Right lung (tissue), 5 donors: ENCODE measurements around the gene PPP2R2B. TPM values are rescaled to one million over a fixed set of nuclear protein-coding genes. Genes with fewer than 3 reads are reported as not detected.

Source experiments
- DNase-seq, 2 donors: peaks; one replicate each; pipeline ENCODE4 v3.0.0-alpha.2; 2013
- polyA plus RNA-seq, 5 donors: library from polyadenylated mRNA; unstranded; fragments of 120-200 nt; gene quantifications; one replicate each; pipeline versions ENCODE4 v1.2.1 to v1.2.3, GENCODE V29; 2013; ENCODE audit warnings: inconsistent platforms in 1 of 5, low replicate concordance in 1 of 5; ENCODE audit not compliant: insufficient read length in 5 of 5, insufficient read depth in 1 of 5

Gene PPP2R2B
- polyA plus RNA-seq, 5 donors = 0.16 to 0.40 (median 0.29) TPM

GRCh38 chr5:146656703-146657102 is 221.9 kb downstream of the PPP2R2B start:
- DNase-seq = no peak

GRCh38 chr5:146653560-146653959 is 225.0 kb downstream of the PPP2R2B start:
- DNase-seq = no peak

GRCh38 chr5:146652547-146652946 is 226.0 kb downstream of the PPP2R2B start:
- DNase-seq = no peak

GRCh38 chr5:146647656-146648199 is 230.8 kb downstream of the PPP2R2B start:
- no peak for DNase-seq

- no peak for DNase-seq
These were observed 232.1 kb downstream of the PPP2R2B start for GRCh38 chr5:146646441-146646840.

GRCh38 chr5:146645342-146645741 is 233.2 kb downstream of the PPP2R2B start:
- DNase-seq = no peak

GRCh38 chr5:146644831-146645230 is 233.7 kb downstream of the PPP2R2B start:
- DNase-seq = peak in 1 of 2 donors; percentile 23

- no peak for DNase-seq
These were observed 234.8 kb downstream of the PPP2R2B start for GRCh38 chr5:146643776-146644175.

GRCh38 chr5:146642410-146642809 is 236.1 kb downstream of the PPP2R2B start:
- no peak for DNase-seq

GRCh38 chr5:146641941-146642340 is 236.6 kb downstream of the PPP2R2B start:
- no peak for DNase-seq

- DNase-seq = no peak
These were observed 238.2 kb downstream of the PPP2R2B start for GRCh38 chr5:146640285-146640896.

- DNase-seq = no peak
These were observed 243.1 kb downstream of the PPP2R2B start for GRCh38 chr5:146635443-146635842.

- DNase-seq = no peak
These were observed 245.2 kb downstream of the PPP2R2B start for GRCh38 chr5:146633323-146633764.

GRCh38 chr5:146632620-146633322 is 245.8 kb downstream of the PPP2R2B start:
- DNase-seq = no peak

GRCh38 chr5:146630472-146630871 is 248.1 kb downstream of the PPP2R2B start:
- no peak for DNase-seq

- no peak for DNase-seq
These were observed 249.6 kb downstream of the PPP2R2B start for GRCh38 chr5:146628950-146629349.

- DNase-seq = no peak
These were observed 251.6 kb downstream of the PPP2R2B start for GRCh38 chr5:146626936-146627335.

- DNase-seq = no peak
These were observed 254.4 kb downstream of the PPP2R2B start for GRCh38 chr5:146624179-146624578.

GRCh38 chr5:146623666-146624065 is 254.9 kb downstream of the PPP2R2B start:
- DNase-seq = no peak

- no peak for DNase-seq
These were observed 255.5 kb downstream of the PPP2R2B start for GRCh38 chr5:146623009-146623408.

- DNase-seq = no peak
These were observed 256.2 kb downstream of the PPP2R2B start for GRCh38 chr5:146622391-146622790.

- DNase-seq = no peak
These were observed 257.9 kb downstream of the PPP2R2B start for GRCh38 chr5:146620669-146621051.

- no peak for DNase-seq
These were observed 258.4 kb downstream of the PPP2R2B start for GRCh38 chr5:146620031-146620668.
